GM19023 (cell line): Measurements from ENCODE around the gene RBFOX2.
"Not testable (repeated sequence)": the region's sequence is repeated elsewhere in the genome, so short reads cannot be mapped to it uniquely, and the experiment has no call there.

Experiments
- ATAC-seq: cut with Tn5 transposase; IDR thresholded peaks from one replicate; pipeline ENCODE4 v1.9.1; 2021; ENCODE audit warnings: mild to moderate bottlenecking, moderate library complexity; ENCODE audit not compliant: unreplicated experiment

Gene RBFOX2

GRCh38 chr22:36044517-36044916 is 15.9 kb upstream of the RBFOX2 start:
- ATAC-seq: not testable (repeated sequence)

DNA sequence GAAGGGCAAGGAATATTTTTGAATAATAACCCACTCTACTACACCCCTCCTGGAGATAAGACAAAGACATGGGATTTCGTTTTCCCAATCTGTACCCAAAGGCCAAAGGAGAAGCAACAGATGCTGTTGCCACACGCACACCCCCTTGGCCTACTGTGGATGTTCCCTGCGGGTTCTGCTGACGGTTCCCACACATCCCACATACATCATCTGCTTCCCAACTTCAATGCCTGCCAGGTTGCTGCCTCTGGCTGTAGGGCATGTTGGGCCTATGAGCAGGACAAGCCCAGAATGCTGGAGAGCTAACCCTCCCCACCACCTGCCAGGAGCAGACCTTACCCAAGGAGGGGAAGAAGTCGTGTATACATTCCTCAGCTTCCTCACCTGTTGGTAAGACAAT is 13.6 kb upstream of the RBFOX2 start:
- ATAC-seq: no peak

- ATAC-seq: no peak
These were observed 10.5 kb upstream of the RBFOX2 start for GRCh38 chr22:36039125-36039524.

- ATAC-seq: no peak
These were observed 8.6 kb upstream of the RBFOX2 start for GRCh38 chr22:36037102-36037758.

GRCh38 chr22:36036167-36036624 is 7.6 kb upstream of the RBFOX2 start:
- no peak for ATAC-seq

DNA sequence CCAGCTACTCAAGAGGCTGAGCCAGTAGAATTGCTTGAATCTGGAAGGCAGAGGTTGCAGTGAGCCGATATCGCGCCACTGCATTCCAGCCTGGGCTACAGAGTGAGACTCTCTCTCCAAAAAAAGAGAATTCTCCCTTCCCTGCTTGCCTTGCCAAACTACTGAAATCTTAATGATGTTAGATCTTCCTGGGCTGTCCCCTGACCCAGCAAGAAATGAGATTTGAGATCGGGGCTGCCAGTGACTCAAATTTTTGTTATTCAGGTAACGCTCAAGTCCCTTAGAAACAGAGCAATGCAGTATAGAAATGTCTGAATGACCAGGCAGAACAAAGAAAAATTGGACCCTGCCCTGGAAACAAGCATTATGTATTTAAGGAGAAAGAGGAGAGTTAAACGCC is 4.0 kb upstream of the RBFOX2 start:
- no peak for ATAC-seq

DNA sequence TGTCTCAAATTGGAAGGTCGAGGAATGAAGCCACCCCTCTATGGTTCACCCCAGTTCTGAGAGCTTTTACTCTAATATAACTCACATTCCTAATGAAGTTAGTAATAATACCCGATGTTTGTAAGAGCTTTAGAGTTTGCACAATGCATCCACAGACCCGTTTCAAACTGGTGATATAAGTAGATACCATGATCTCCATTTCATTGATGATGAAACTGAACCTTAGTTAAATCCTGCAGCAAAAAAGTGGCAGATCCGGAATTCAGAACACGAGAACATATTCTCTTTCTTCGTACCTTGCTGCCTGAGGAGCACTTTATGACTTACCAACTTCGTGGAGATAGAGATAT is 757 bp upstream of the RBFOX2 start:
- no peak for ATAC-seq

DNA sequence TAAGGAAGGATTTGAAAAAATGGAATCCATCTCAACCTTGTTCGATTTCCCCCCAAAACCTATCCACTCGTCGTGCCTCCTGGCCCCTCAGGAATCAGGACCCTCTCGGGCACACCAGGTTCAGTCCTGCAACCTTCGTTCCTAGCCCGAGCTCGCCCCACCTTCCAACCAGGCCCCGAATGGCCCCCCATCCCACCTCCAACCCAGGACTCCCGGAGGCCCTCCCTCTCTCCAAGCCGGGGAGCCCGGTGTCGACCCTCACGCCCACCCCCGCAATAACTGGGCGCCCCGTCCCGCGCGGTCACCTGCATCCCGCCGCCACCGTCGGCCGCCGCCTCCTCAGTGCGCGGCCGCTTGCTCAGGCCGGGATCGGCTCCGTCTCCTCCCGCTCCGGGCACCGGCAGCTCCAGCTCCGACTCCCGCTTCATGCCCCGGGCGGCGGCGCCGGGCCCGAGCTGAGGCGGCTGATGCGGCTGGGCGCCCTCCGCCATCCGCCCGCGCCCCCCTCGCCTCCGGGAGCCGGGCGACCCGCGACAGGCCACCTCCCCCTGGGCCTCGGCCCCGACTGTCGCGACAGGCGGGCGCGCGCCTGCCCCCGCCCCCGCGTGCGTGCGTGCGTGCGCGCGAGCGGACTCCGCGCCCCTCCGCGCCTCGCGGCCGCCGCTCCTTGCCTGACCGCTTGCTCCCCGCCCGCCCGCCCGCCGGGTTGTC is 534 bp downstream of the RBFOX2 start:
- no peak for ATAC-seq

DNA sequence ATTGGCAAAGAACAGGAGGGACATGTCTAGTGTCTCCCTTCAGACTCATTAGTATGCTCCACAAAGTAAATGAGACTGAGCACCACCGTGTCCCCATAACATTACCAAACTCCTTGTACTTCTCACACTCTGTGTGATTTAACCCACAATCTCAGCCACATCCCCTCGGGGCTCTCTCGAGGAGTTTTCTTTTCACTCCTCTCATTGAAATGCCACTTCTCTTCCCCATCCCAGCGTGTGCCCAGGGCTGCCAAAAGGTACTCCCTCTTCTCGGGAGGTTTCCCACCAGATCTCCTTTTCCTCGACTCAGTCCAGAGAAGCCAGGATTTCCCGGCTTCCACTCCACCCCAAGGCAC is 1.1 kb downstream of the RBFOX2 start:
- ATAC-seq: no peak

- ATAC-seq: no peak
These were observed 1.9 kb downstream of the RBFOX2 start for GRCh38 chr22:36026741-36027140.

GRCh38 chr22:36022697-36023096 is 5.9 kb downstream of the RBFOX2 start:
- no peak for ATAC-seq

GRCh38 chr22:36022162-36022561 is 6.5 kb downstream of the RBFOX2 start:
- ATAC-seq: no peak

GRCh38 chr22:36021606-36022153 is 6.9 kb downstream of the RBFOX2 start:
- no peak for ATAC-seq

DNA sequence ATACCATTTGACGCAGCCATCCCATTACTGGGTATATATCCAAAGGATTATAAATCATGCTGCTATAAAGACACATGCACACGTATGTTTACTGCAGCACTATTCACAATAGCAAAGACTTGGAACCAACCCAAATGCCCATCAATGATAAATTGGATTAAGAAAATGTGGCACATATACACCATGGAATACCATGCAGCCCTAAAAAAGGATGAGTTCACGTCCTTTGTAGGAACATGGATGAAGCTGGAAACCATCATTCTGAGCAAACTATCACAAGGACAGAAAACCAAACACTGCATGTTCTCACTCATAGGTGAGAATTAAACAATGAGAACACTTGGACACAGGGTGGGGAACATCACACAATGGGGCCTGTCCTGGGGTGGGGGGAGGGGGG is 7.8 kb downstream of the RBFOX2 start:
- ATAC-seq: not testable (repeated sequence)

DNA sequence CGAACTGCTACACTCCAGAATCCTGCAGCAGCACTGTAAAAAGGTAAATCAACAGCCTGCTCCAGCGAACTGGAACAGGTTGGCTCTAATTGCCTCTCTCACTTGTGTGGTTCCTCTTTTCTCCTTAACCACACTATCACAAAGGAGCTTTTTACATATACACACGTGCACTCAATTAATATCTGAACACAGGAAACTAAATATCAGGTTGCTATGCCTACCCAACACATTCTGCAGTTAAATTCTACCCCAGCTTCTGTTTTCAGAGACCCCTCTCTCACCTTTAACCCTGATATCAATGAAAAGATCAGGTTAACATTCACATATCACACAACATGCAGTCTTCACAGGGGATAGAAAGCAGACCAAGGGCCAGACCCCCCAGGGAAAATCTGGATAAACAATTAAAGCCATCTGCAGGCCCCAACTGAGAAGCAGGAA is 11.0 kb downstream of the RBFOX2 start:
- no peak for ATAC-seq

DNA sequence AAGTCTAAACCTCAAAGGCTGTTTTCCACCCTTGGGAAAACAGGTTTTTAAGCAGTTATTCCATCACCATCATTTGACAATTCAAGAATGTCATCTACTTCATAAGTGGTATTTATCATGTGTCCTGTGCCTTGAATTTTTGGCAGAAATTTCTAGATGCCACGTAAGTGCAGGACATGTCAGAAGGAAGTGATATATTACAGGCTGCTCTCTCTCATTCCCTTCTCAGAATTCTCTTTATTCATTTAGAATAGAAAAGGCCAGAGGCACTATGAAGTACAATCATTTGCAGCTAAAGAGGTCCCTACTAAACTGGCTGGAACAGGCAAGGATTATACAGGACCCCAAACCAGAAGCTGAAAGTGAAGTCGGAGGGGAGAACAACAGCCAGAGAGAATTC is 11.9 kb downstream of the RBFOX2 start:
- no peak for ATAC-seq

DNA sequence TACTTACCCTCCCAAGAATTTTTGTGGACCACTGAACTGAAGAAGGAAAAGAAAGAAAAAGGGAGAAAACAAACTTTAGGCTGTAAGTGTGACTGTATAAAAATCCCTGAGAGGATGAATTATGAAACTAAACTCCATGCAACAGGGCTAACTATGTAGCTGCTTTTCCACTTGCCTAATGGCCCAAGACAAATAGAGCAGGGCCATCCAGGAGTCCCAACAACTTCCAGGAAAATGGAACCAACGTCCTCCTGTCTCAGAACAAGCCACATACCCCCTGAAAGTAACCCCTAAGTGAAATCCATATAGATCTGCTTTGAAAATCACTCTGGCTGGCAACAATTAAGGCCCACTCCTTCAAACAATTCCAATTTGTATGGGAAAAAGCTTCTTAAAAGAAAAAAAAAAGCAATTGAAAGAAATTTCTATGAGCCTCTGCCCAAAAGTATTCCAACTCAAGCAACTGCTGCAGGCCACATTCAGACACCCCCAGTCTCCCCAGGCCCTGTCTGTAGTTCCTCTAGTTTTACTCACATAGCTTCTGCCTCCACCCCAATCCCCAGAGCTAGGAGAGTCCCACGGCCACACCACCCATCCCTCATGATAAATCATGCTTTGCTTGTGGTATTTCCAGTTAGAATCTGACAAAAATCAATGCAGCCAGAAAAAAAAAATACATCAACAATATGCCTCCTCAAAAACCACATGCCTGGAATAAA is 12.7 kb downstream of the RBFOX2 start:
- ATAC-seq: no peak

- no peak for ATAC-seq
These were observed 13.3 kb downstream of the RBFOX2 start for GRCh38 chr22:36015155-36015810.

GRCh38 chr22:36014546-36015074 is 14.0 kb downstream of the RBFOX2 start:
- ATAC-seq: no peak

DNA sequence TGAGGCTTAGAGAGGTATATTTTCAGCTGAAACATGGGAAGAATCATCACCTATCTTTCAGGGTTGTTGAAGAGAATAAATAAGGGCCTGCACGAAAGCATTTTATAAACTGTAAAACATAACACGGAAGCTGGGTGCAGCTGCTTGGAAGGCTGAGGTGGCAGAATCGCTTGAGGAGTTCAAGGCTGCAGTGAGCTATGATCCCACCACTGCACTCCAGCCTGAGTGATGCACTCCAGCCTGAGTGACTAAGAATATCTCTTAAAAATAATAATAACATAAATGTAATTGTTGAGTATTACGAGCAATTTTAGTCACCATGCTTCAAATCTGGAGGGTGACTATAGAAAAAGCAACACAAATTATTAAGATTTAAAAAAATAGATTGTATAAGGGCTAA is 16.3 kb downstream of the RBFOX2 start:
- no peak for ATAC-seq

DNA sequence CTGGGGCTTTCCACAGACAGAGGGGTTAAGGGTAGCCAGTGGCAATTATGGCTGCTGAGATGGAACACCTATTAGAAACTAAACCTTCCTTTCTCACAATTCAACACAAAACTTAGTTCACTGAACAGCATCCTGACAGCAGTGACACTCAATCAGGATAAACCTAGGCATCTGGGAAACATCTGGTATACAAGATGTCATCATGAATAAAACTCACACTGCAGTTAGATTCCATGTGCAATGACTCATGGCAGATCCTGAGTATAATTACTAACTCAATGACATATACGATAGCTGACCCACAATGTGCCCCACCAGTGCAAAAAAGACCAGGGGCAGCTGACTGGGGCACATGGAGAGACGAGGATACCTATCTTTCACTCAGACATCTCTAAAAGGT is 17.7 kb downstream of the RBFOX2 start:
- no peak for ATAC-seq
